GM21737 (cell line): ENCODE data around the gene LIMA1.
A peak's percentile ranks its signal among the peaks of the same experiment; 100 is the strongest.
"Not testable (repeated sequence)": the region's sequence is repeated elsewhere in the genome, so short reads cannot be mapped to it uniquely, and the experiment has no call there.

ENCODE experiments used
- ATAC-seq: cut with Tn5 transposase; IDR thresholded peaks from one replicate; pipeline ENCODE4 v1.9.1; 2021; ENCODE audit warnings: mild to moderate bottlenecking, moderate library complexity; ENCODE audit not compliant: unreplicated experiment

Gene LIMA1

DNA sequence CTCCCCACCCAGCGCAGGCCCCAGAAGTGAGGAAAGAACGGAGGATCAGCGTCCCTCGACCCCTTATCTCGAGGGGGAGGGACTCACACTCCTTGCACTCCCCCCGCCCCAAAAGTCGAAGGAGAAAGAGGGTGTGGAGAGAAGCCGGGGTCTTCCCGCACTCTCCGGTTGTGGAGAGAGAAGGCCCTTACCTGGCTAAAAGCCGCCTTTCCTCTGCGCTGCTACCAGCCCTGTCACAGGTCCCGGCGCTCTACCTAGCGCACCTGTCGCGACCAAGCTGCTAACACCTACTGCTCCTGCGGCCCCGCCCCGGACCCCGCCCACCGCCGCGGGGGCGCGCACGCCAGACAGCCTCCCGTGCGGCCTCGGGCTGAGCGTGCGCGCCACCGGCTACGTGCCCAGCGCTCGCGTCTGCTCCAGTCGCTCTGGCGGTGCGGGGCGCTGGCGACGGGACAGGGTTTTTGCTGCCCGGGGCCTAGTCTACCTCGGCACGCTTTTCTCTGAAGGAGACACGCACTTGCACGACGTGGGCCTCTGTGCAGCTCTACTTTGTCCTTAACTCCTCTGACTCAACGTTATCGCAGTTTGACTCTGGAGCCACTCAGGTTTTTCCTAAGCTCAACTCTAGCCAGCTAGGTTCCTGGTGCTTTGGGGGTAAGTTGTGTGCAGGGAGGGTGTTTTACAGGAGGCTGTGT, at the start of gene LIMA1:
LIMA1 (minus strand) TSS at position 292 of the 695 bp plus-strand sequence. CDS start 34,769 bp downstream, outside the sequence.
- peak; percentile 94 for ATAC-seq

DNA sequence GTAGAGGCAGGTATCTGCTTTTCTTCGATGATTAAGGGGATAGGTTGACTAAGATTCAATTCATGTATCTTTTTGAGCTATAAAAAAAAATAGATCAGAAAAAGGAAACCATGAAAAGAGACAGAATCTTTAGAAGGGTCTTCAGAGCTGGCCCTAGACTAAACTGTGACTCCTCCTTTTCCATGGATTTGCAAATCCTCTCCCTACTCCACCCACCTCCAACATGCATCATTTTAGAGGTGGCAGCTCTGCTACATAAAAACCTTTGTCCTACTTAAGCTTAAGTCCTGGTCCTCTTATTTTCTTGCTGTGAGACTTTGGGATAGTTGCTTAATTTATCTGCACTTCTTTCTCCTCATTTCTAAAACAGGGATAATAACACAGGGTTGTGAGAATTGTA, 48.4 kb upstream of the LIMA1 start:
- no peak for ATAC-seq

DNA sequence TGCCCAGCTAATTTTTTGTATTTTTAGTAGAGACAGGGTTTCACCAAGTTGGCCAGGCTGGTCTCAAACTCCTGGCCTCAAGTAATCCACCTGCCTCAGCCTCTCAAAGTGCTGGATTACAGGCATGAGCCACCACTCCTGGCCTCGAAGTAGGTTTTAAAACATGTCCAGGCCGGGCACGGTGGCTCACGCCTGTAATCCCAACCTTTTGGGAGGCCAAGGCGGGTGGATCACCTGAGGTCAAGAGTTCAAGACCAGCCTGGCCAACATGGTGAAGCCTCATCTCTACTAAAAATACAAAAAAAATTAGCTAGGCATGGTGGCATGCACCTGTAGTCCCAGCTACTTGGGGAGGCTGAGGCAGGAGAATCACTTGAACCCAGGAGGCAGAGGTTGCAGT, 45.3 kb upstream of the LIMA1 start:
- ATAC-seq: not testable (repeated sequence)

DNA sequence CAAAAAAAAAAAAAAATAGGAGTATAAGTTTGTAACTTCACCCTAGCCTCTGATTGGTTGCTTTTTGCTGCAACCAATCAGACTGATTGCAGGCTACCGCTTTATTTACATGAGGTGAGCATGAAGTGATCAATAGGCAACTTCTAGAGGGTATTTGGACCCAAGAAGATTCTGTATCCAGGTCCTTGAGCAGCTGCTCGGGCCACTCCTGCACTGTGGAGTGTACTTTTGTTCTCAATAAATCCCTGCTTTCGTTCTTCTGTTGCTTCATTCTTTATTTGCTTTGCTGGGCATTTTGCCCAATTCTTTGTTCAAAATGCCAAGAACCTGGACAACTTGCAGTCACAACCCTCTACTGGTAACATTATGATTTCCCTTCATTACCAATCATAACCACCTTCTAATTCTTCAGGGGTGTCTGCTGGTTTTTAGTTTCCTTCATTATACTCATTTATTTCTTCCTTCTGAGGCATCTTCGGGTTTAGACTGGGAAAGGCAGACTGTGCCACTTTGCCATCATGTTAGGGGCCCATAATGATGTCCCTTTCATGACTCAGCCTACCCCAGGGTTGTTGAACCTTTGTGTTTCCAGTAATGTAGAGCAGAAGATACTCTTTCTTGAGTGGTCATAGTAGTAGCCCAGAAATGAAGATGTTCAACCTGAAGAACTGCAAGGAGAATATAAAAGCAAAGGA, 43.4 kb upstream of the LIMA1 start:
- ATAC-seq: no peak

DNA sequence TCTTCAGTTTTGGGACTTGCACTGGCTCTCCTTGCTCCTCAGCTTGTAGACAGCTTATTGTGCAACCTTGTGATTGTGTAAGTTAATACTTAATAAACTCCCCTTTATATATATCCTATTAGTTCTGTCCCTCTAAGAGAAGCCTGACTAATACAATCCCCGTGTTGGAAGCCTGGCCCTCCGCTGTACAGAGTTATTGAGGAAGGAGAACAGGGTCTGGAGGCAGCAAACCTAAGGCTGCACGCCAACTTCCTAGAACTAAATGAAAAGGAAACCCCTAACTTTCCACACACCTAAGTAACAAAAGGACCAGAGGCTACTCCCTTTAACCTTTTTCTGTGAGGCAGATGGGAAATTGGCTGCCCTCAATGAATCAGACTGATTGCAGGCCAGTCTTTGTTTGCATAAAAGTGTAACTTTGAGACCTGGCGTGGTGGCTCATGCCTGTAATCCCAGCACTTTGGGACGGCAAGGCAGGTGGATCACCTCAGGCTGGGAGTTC, 42.6 kb upstream of the LIMA1 start:
- no peak for ATAC-seq

DNA sequence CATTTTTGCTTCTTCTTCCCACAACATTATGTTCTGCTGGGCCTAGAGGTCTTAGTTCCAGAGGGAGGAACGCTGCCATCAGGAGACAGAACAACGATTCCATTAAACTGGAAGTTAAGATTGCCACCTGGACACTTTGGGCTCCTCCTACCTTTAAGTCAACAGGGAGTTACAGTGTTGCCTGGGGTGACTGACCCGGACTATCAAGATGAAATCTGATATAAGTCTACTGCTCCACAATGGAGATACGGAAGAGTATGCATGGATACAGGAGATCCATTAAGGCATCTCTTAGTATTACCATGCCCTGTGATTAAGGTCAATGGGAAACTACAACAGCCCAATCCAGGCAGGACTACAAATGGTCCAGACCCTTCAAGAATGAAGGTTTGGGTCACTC, 41.5 kb upstream of the LIMA1 start:
- not testable (repeated sequence) for ATAC-seq

DNA sequence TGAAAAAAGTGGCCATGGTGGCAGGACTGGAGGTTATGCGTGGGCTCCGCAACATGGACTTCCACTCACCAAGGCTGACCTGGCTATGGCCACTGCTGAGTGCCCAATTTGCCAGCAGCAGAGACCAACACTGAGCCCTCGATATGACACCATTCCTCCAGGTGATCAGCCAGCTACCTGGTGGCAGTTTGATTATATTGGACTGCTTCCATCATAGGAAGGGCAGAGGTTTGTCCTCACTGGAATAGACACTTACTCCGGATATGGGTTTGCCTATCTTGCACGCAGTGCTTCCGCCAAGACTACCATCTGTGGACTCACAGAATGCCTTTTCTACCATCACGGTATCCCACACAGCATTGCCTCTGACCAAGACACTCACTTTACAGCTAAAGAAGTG, 40.8 kb upstream of the LIMA1 start:
- ATAC-seq: not testable (repeated sequence)

DNA sequence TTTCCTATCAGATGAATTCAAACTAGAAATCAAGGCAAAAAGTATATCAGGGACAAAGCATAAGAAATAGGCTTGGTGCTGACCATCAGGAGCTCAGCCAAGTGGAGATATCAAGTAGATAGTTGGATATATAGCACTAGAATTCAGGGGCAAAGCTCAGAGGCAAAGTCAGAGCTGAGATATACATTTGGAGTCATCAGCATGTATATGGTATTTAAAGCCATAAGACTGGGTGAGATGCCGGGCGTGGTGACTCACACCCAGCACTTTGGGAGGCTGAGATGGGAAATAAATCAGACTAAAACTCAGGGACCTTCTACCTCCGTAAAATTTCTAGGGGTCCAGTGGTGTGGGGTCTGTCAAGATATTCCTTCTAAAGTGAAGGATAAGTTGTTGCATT, 38.9 kb upstream of the LIMA1 start:
- no peak for ATAC-seq

DNA sequence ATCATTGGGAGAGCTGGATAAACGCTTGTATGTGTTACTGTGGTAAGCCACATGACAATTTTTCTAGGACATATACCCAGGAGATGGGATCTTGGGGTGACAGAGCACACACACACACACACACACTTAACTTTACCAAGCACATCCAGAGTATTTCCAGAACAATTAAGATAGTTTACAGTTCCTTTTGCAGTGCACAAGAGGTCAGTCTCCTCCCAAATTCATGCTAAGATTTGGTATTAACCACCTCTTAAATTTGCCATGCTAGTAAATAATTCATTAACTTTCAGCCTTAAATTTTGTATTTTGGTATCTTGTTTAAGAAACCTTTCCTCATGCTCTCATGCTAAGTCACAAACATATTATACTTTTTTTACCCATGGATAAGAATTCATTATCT, 33.9 kb upstream of the LIMA1 start:
- ATAC-seq: no peak

DNA sequence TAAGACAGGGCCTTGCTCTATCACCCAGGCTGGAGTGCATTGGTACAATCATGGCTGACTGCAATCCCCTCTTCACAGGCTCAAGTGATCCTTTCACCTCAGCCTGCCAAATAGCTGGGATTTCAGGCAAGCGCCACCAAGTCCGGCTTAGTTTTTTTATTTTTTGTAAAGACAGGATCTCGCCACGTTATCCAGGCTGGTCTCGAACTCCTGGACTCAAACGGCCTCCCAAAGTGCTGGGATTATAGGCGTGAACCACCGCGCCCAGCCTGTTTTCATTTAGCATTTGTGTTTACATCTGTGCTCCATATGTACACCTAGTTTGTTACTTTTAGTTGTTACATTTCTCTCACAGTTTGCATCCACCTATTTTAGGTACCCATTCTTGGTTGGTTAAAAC, 32.5 kb upstream of the LIMA1 start:
- ATAC-seq: no peak

DNA sequence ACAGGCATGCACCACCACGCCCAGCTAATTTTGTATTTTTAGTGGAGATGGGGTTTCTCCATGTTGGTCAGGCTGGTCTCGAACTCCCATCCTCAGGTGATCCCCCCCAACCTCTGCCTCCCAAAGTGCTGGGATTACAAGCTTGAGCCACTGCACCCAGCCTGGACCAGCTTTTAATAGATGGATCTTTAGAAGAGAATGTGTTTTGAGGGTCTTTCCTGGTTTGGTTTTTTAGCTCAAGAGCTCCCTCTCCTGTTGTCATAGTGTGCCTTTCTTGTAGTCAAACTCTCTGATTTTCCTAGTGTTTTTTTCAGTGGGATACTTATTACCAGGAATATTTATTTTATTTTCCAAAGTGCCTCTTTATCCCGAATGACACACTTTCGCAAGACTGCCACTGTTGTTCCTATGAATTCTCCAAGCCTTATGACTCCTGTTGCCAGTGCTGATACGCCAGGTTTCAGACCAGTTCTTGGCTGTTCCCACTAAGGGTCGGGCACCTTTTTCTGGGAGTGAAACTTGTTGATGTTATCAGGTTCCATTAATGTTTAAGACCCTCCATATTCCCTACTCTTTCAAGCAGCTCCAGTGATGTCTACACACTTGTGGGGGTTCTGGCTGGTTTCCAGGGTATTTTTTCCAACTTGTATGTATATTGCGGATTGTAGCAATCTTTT, 31.5 kb upstream of the LIMA1 start:
- no peak for ATAC-seq

DNA sequence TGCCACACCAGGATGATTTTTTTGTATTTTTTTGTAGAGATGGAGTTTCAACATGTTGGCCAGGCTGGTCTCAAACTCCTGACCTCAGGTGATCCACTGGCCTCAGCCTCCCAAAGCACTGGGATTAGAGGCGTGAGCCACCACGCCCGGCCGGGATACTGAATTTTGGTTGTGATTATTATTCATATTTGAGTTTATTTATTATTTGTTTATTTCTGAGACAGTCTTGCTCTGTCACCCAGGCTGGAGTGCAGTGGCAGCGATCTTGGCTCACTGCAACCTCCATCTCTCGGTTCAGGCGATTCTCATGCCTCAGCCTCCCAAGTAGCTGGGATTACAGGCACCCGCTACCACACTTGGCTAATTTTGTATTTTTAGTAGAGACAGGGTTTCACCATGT, 30.7 kb upstream of the LIMA1 start:
- not testable (repeated sequence) for ATAC-seq

DNA sequence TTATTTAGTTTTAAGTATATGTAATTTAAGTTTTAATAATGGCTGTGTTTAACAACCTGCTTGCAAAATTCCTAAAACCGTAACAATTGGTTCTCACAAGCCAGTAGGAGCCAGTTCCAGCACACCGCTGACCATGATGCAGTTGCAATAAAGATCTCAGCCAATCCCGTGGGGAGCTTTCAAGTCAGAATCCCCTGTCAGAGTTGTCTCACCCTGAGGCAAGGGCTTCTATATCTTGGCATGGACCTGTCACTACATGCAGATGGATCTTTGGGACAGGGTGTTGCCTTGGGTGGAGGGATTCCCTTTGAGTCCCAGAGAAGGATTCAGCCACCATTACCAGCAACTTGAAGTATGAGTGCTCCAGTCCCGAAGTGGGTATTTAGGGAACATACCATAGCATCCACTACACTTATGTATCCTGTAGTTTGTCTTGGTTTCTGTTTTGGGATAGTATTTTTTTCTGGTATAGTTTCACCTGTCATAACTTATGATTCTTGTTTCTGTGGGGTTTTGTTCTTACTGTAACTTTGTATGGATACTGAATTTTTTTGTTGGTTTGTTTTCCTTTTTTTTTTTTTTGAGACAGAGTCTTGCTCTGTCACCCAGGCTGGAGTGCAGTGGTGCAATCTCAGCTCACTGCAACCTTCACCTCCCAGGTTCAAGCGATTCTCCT, 30.1 kb upstream of the LIMA1 start:
- no peak for ATAC-seq

DNA sequence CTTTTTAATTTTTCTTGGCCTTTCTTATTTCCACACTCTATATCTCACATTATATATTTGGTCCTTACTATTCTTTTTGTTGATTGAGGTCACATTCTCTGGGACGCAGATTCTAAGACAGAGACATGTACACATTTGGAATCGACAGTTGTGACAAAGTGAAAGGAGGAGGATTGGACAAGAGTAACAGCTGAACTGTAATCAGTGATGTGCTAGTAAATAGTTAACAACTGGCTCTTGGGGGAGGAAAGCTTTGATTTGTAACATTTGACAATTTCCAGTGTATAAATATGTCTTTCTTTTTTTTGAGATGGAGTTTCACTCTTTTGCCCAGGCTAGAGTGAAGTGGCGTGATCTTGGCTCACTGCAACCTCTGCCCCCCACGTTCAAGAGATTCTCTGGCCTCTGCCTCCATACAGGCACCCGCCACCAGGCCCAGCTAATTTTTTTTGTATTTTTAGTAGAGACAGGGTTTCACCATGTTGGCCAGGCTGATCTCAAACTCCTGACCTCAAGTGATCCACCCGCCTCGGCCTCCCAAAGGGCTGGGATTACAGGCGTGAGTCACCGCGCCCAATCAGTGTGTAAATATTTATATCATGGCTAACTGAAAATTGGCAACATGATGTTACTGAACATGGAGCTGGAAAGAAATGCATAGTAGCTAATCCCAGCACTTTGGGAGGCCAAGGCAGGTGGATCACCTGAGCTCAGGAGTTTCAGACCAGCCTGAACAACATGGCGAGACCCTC, 28.7 kb upstream of the LIMA1 start:
- not testable (repeated sequence) for ATAC-seq

DNA sequence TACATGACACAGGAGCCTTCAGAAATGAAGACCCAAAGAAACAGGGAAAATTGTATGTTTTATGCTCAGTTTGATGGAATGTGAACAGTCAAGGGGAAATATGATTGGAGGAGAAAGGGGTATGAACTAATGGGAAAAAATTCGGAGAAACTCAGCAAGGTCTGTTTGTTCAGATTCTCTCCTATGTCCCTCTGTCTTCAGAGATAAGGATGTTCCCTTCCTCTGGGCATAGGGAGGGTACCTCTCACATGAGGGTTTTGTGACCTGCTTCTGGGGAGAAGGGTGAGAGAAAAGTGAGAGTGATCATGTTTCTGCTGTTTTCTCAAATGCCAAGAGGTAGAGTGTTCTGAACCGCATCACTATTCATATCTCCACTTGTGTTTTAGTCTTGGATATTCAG, 26.6 kb upstream of the LIMA1 start:
- no peak for ATAC-seq

DNA sequence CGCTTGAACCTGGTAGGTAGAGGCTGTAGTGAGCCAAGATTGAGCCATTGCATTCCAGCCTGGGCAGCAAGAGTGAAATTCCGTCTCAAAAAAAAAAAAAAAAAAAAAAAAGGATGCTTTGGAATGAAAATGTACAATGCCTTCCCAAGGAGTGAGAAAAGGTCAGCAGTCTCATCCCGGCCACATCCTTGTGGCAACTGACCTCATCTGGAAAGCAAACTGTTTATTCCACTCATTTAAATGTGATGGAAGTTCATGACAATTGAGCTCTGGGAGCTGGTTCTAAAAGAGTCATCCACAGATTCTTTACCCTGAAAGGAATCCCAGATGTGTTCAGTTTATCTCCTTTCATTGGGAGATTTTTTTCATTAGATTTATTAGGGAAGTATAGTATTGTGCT, 19.4 kb upstream of the LIMA1 start:
- no peak for ATAC-seq

DNA sequence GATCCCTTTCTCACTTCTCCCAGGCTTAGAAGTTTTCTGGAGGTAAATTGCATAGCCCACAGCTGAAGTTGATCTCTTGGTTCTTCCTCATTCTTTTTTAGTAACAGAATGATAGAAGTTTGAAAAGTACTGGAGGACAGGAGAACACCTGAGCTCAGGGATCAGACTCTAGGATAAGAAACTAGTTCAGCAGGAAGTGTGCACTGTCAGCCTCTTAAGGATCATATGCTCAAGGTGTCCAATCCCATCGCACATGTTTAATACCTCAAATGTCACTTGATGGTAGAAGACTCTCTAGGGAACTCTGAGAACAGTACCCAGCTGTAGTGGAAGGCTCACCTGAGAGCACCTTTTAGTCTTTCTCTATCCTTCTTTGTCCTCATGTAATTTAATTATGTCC, 14.7 kb upstream of the LIMA1 start:
- no peak for ATAC-seq

DNA sequence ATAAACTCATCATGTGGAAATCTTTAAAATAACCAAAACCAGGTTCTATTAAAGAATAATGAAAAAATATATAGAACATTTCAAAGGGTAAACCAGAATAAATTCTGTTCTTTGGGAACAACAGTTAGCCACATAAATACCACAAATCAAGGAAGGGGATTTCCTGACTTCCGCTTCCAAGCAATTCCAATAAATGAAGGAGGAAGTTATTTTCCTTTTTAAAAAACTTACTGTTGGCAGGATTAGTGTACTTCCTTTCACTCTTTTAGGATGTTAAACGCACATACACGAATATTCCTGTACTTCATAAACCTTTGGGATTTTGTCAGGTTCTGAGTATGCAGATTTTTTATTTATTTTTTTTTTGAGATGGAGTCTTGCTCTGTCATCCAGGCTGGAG, 13.7 kb upstream of the LIMA1 start:
- no peak for ATAC-seq

DNA sequence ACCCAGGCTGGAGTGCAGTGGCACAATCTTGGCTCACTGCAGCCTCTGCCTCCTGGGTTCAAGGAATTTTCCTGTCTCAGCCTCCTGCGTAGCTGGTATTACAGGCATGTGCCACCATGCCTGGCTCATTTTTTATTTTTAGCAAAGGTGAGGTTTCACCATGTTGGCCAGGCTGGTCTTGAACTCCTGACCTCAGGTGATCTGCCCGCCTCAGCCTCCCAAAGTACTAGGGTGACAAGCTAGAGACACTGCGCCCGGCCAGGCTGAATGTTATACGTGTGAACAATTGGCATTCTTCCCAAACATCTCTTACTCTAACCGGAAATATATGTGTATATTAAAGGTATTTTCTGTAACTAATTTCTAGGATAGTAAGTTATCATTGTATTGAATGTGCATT, 13.2 kb upstream of the LIMA1 start:
- ATAC-seq: no peak

DNA sequence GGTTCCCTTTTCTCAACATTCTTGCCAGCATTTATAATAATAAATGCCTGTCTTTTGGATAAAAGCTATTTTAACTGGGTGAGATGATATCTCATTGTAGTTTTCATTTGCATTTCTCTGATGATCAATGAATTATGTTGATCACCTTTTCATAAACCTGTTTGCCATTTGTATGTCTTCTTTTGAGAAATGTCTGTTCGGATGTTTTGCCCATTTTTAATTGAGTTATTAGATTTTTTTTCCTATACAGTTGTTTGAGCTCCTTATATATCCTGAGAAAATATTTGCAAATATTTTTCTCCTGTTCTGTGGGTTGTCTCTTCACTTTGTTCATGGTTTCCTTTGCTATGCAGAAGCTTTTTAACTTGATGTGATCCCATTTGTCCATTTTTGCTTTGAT, 8.1 kb upstream of the LIMA1 start:
- no peak for ATAC-seq

DNA sequence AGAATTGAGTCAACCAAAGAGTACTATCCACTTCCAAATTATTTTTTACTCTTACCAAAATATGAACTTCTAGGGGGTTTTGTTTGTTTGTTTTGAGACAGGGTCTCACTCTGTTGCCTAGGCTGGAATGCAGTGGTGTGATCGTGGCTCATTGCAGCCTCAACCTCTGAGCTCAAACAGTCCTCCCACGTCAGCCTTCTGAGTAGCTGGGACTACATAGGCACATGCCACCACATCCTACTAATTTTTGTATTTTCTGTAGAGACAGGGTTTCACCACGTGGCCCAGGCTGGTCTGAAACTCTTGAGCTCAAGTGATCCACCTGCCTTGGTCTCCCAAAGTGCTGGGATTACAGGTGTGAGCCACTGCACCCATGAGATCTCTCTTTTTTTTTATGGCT, 7.4 kb upstream of the LIMA1 start:
- ATAC-seq: not testable (repeated sequence)
